Keratinocyte (primary cell): Measurements from ENCODE around the gene NFATC1. TPM values are rescaled to one million over a fixed set of nuclear protein-coding genes. Genes with fewer than 3 reads are reported as not detected.

Experiments
- DNase-seq: peaks from one replicate; pipeline ENCODE4 v3.0.0-alpha.2; 2011; ENCODE audit warnings: low read depth, missing footprints, low spot score
- FAIRE-seq: peaks from 2 replicates; lab custom pipeline; 2011; peaks lifted over from hg19 to GRCh38; lab: Jason Lieb, UNC
- H2AFZ ChIP-seq: 2 replicates; pipeline ENCODE4 v1.6.0; 2012; ENCODE audit warnings: low read length, control low read depth, inconsistent platforms; ENCODE audit not compliant: control insufficient read depth
- H3K27ac ChIP-seq: 2 replicates; pipeline ENCODE4 v1.5.1; 2011; ENCODE audit warnings: low read length; ENCODE audit not compliant: control insufficient read depth, insufficient read depth
- H3K27me3 ChIP-seq: 3 replicates; pipeline ENCODE4 v1.6.0; 2011; ENCODE audit warnings: low read length; ENCODE audit not compliant: control insufficient read depth, insufficient read depth; ENCODE audit errors: extremely low read depth
- H3K36me3 ChIP-seq, 2 experiments: 2 replicates in 1 of 2; 3 replicates in 1 of 2; pipeline ENCODE4 v1.5.1; 2011; ENCODE audit warnings: low read length in 2 of 2, mild to moderate bottlenecking in 1 of 2; ENCODE audit not compliant: control insufficient read depth in 2 of 2, insufficient read depth in 2 of 2; ENCODE audit errors: extremely low read depth in 1 of 2
- H3K4me1 ChIP-seq: 3 replicates; pipeline ENCODE4 v1.5.1; 2011; ENCODE audit warnings: low read length; ENCODE audit not compliant: control insufficient read depth, insufficient read depth; ENCODE audit errors: extremely low read depth
- H3K4me2 ChIP-seq: 3 replicates; pipeline ENCODE4 v1.6.0; 2011; ENCODE audit warnings: low read depth, low read length; ENCODE audit not compliant: control insufficient read depth, insufficient read depth; ENCODE audit errors: extremely low read depth
- H3K4me3 ChIP-seq, 3 experiments: fragments of 200-600 bp in 1 of 3; sonication (generic) in 1 of 3; 2 replicates in 2 of 3; 3 replicates in 1 of 3; pipeline ENCODE4 v1.5.1; 2011 to 2016; ENCODE audit warnings: low read length in 3 of 3, mild to moderate bottlenecking in 3 of 3, control low read depth in 2 of 3, inconsistent platforms in 1 of 3, low read depth in 1 of 3, mixed read lengths in 1 of 3, mixed run types in 1 of 3, moderate library complexity in 1 of 3; ENCODE audit not compliant: control insufficient read depth in 2 of 3, insufficient read depth in 2 of 3; ENCODE audit errors: extremely low read depth in 1 of 3
- H3K79me2 ChIP-seq: 2 replicates; pipeline ENCODE4 v1.6.0; 2012; ENCODE audit warnings: low read length; ENCODE audit not compliant: control insufficient read depth, insufficient read depth
- H3K9ac ChIP-seq: 3 replicates; pipeline ENCODE4 v1.6.0; 2011; ENCODE audit warnings: low read length; ENCODE audit not compliant: control insufficient read depth, insufficient read depth; ENCODE audit errors: extremely low read depth
- H3K9me1 ChIP-seq: 3 replicates; pipeline ENCODE4 v1.6.0; 2011; ENCODE audit warnings: low read length; ENCODE audit not compliant: control insufficient read depth, insufficient read depth; ENCODE audit errors: extremely low read depth
- H3K9me3 ChIP-seq: 2 replicates; pipeline ENCODE4 v1.5.1; 2012; ENCODE audit warnings: low read depth, low read length; ENCODE audit not compliant: control insufficient read depth
- H4K20me1 ChIP-seq: 3 replicates; pipeline ENCODE4 v1.6.0; 2011; ENCODE audit warnings: low read length; ENCODE audit not compliant: control insufficient read depth, insufficient read depth; ENCODE audit errors: extremely low read depth
- CTCF ChIP-seq, 3 experiments: IDR thresholded peaks in 1 of 3; conservative IDR thresholded peaks in 1 of 3; optimal IDR thresholded peaks in 1 of 3; 2 replicates in 2 of 3; 3 replicates in 1 of 3; pipeline versions ENCODE3 to v1.5.1; 2011; ENCODE audit warnings: low read length in 3 of 3, mild to moderate bottlenecking in 3 of 3, moderate library complexity in 2 of 3, control low read depth in 1 of 3, inconsistent platforms in 1 of 3; ENCODE audit not compliant: insufficient read depth in 2 of 3; ENCODE audit errors: extremely low read depth in 1 of 3
- EZH2 ChIP-seq: IDR thresholded peaks from one replicate; pipeline ENCODE4 v1.6.1; 2012; ENCODE audit warnings: inconsistent platforms, mild to moderate bottlenecking, low read length, moderate library complexity
- dilution Hi-C: fragments of 300-500 bp; cut with MboI; formaldehyde crosslinking; loops from one replicate; pipeline ENCODE4 v1.7.0; 2020; ENCODE audit warnings: low sequenced_read_pairs; ENCODE audit not compliant: extremely low pct_ligation_motif_present
- polyA plus RNA-seq, 5 experiments: library from polyadenylated mRNA; depleted of rRNA in 3 of 5; stranded (reverse) in 3 of 5; stranded (forward) in 1 of 5; unstranded in 1 of 5; fragments of >200 nt; gene quantifications; 1 replicate in 1 of 5; 2 replicates in 3 of 5; 3 replicates in 1 of 5; pipeline versions ENCODE4 v1.2.1 to v1.2.3, GENCODE V29; 2011 to 2012; ENCODE audit warnings: missing spikeins in 2 of 5, low read depth in 1 of 5, low replicate concordance in 1 of 5

NFATC1 gene
- polyA plus RNA-seq, 1 donor (not counting 4 experiments of a cell fraction or from before 2014, with no cell fraction given) = 0.77 TPM

GRCh38 chr18:79353267-79353666, 42.5 kb upstream of the NFATC1 start:
- Histone ChIP-seq H3K79me2 (no peaks in the 10 kb centered on the region), H3K4me2 (no peak overlapping the region), H3K9me3 (no peaks in the 10 kb centered on the region), H3K4me1 (no peaks in the 10 kb centered on the region), H3K27ac (no peak overlapping the region), H4K20me1 (no peaks in the 10 kb centered on the region), H3K27me3 (no peaks in the 10 kb centered on the region), H2AFZ (no peak overlapping the region), H3K9me1 (no peaks in the 10 kb centered on the region), H3K4me3 (no peak overlapping the region), H3K9ac (no peak overlapping the region), H3K36me3 (peaks cover 1 to 4% of the 10 kb centered on the region in 2 experiments)
- DNase-seq (no peak), FAIRE-seq (no peak)
- TF ChIP-seq CTCF (optimal IDR thresholded peaks at IDR 0.05 in 1 of 3, IDR thresholded peaks at IDR 0.05 in 1 of 3, conservative IDR thresholded peaks at IDR 0.05 in 1 of 3; ENCODE audit: extremely low read depth in 1 of 3, insufficient read depth in 2 of 3, low read length in 3 of 3) = peak in 2 of 3 experiments; percentile 20 to 24
- no peak for TF ChIP-seq EZH2
- dilution Hi-C loops = no loop called here

GRCh38 chr18:79354350-79354749, 41.4 kb upstream of the NFATC1 start:
- dilution Hi-C loops = no loop called here
- Histone ChIP-seq H3K27ac (no peak overlapping the region), H3K9me1 (no peaks in the 10 kb centered on the region), H3K79me2 (no peaks in the 10 kb centered on the region), H3K4me3 (no peak overlapping the region), H3K4me2 (no peak overlapping the region), H2AFZ (no peak overlapping the region), H3K27me3 (no peaks in the 10 kb centered on the region), H3K36me3 (peaks cover 0 to 4% of the 10 kb centered on the region in 2 experiments), H4K20me1 (no peaks in the 10 kb centered on the region), H3K4me1 (no peaks in the 10 kb centered on the region), H3K9ac (no peak overlapping the region), H3K9me3 (no peaks in the 10 kb centered on the region)
- DNase-seq (no peak), FAIRE-seq (no peak)
- no peak for TF ChIP-seq EZH2
